NT2/D1 (cell line): ENCODE results near the gene FOXL3.

Experiments
- DNase-seq: peaks from one replicate; pipeline ENCODE4 v3.0.0-alpha.2; 2011; ENCODE audit warnings: low read depth, low spot score
- H3K27me3 ChIP-seq: 2 replicates; pipeline ENCODE4 v1.6.0; 2011; ENCODE audit warnings: mild to moderate bottlenecking; ENCODE audit not compliant: insufficient read length, insufficient read depth
- H3K36me3 ChIP-seq: 2 replicates; pipeline ENCODE4 v1.6.1; 2011; ENCODE audit warnings: mild to moderate bottlenecking, low read length, mixed read lengths; ENCODE audit not compliant: insufficient read depth, insufficient read length
- H3K4me1 ChIP-seq: 2 replicates; pipeline ENCODE4 v1.5.1; 2011; ENCODE audit not compliant: insufficient read depth, insufficient read length
- H3K4me3 ChIP-seq: 2 replicates; pipeline ENCODE4 v1.5.1; 2011; ENCODE audit warnings: low read depth; ENCODE audit not compliant: insufficient read length
- H3K9ac ChIP-seq: 2 replicates; pipeline ENCODE4 v1.6.0; 2011; ENCODE audit warnings: low read depth; ENCODE audit not compliant: insufficient read length
- H3K9me3 ChIP-seq: 2 replicates; pipeline ENCODE4 v1.5.1; 2011; ENCODE audit warnings: mild to moderate bottlenecking, low read length; ENCODE audit not compliant: insufficient read depth
- SUZ12 ChIP-seq: IDR thresholded peaks from 2 replicates; pipeline ENCODE4 v1.6.1; 2011; ENCODE audit not compliant: insufficient read length, insufficient read depth; ENCODE audit errors: extremely low read depth
- YY1 ChIP-seq: IDR thresholded peaks from 2 replicates; pipeline ENCODE4 v1.6.1; 2011; ENCODE audit not compliant: insufficient read length, insufficient read depth
- ZNF274 ChIP-seq: IDR thresholded peaks from 2 replicates; pipeline ENCODE4 v1.6.1; 2011; ENCODE audit warnings: mild to moderate bottlenecking, low read depth, low read length

Gene FOXL3

GRCh38 chr7:271266-272107, 18.5 kb upstream of the FOXL3 start:
- DNase-seq = no peak
- H3K36me3 ChIP-seq = no peaks in the 10 kb centered on the region
- H3K4me3 ChIP-seq = no peak overlapping the region
- H3K9ac ChIP-seq = no peak overlapping the region
- H3K9me3 ChIP-seq = peaks cover 77% of the 10 kb centered on the region
- H3K4me1 ChIP-seq = no peaks in the 10 kb centered on the region
- H3K27me3 ChIP-seq = no peaks in the 10 kb centered on the region
- TF ChIP-seq ZNF274 = no peak
- TF ChIP-seq SUZ12 = no peak
- TF ChIP-seq YY1 = no peak

GRCh38 chr7:272108-272615, 17.8 kb upstream of the FOXL3 start:
- Histone ChIP-seq H3K4me3 (no peak overlapping the region), H3K4me1 (no peaks in the 10 kb centered on the region), H3K36me3 (no peaks in the 10 kb centered on the region), H3K9ac (no peak overlapping the region), H3K9me3 (peaks cover 77% of the 10 kb centered on the region), H3K27me3 (no peaks in the 10 kb centered on the region)
- DNase-seq = no peak
- TF ChIP-seq SUZ12 (no peak), YY1 (no peak), ZNF274 (no peak)

GRCh38 chr7:272631-273030, 17.3 kb upstream of the FOXL3 start:
- Histone ChIP-seq H3K36me3 (no peaks in the 10 kb centered on the region), H3K9me3 (peaks cover 77% of the 10 kb centered on the region), H3K4me1 (no peaks in the 10 kb centered on the region), H3K4me3 (no peak overlapping the region), H3K9ac (no peak overlapping the region), H3K27me3 (no peaks in the 10 kb centered on the region)
- no peak for DNase-seq
- TF ChIP-seq SUZ12 (no peak), YY1 (no peak), ZNF274 (no peak)

- TF ChIP-seq SUZ12 (no peak), YY1 (no peak), ZNF274 (no peak)
Measured at GRCh38 chr7:273327-273726, 16.6 kb upstream of the FOXL3 start.

GRCh38 chr7:274266-274665, 15.7 kb upstream of the FOXL3 start:
- Histone ChIP-seq H3K27me3 (no peaks in the 10 kb centered on the region), H3K4me1 (no peaks in the 10 kb centered on the region), H3K4me3 (no peak overlapping the region), H3K36me3 (no peaks in the 10 kb centered on the region), H3K9me3 (peaks cover 83% of the 10 kb centered on the region), H3K9ac (no peak overlapping the region)
- TF ChIP-seq YY1 (no peak), ZNF274 (no peak), SUZ12 (no peak)
- DNase-seq = no peak

More at GRCh38 chr7:273327-273726, 16.6 kb upstream of the FOXL3 start:
- Histone ChIP-seq H3K36me3 (no peaks in the 10 kb centered on the region), H3K4me1 (no peaks in the 10 kb centered on the region), H3K27me3 (no peaks in the 10 kb centered on the region), H3K9ac (no peak overlapping the region), H3K4me3 (no peak overlapping the region), H3K9me3 (peaks cover 79% of the 10 kb centered on the region)
- DNase-seq = no peak

- H3K36me3 ChIP-seq = no peaks in the 10 kb centered on the region
- no peaks in the 10 kb centered on the region for H3K27me3 ChIP-seq
- H3K9ac ChIP-seq = no peak overlapping the region
- peaks cover 70% of the 10 kb centered on the region for H3K9me3 ChIP-seq
- H3K4me1 ChIP-seq = no peaks in the 10 kb centered on the region
- TF ChIP-seq YY1 = no peak
- no peak for TF ChIP-seq SUZ12
- no peak for TF ChIP-seq ZNF274
- DNase-seq = no peak
- H3K4me3 ChIP-seq = no peak overlapping the region
Measured at GRCh38 chr7:276230-276835, 13.6 kb upstream of the FOXL3 start.

GRCh38 chr7:277228-277627, 12.7 kb upstream of the FOXL3 start:
- Histone ChIP-seq H3K4me3 (no peak overlapping the region), H3K9me3 (peaks cover 64% of the 10 kb centered on the region), H3K4me1 (no peaks in the 10 kb centered on the region), H3K36me3 (no peaks in the 10 kb centered on the region), H3K9ac (no peak overlapping the region), H3K27me3 (no peaks in the 10 kb centered on the region)
- TF ChIP-seq YY1 = no peak
- no peak for TF ChIP-seq SUZ12
- no peak for TF ChIP-seq ZNF274
- no peak for DNase-seq
